NCI-H1930 (cell line): ENCODE results near the gene FAT1.
A peak's percentile ranks its signal among the peaks of the same experiment; 100 is the strongest.

ENCODE experiments used
- DNase-seq, 2 experiments: peaks; one replicate each; lab custom pipeline; 2025; lab: John Stamatoyannopoulos, UW

The FAT1 gene

GRCh38 chr4:186570193-186570996, 153.3 kb downstream of the FAT1 start:
- no peak for DNase-seq

- DNase-seq = no peak
Observed at GRCh38 chr4:186569533-186570192, 154.0 kb downstream of the FAT1 start.

- no peak for DNase-seq
Observed at GRCh38 chr4:186566068-186566467, 157.6 kb downstream of the FAT1 start.

GRCh38 chr4:186563761-186564160, 159.9 kb downstream of the FAT1 start:
- no peak for DNase-seq

GRCh38 chr4:186561748-186562147, 161.9 kb downstream of the FAT1 start:
- no peak for DNase-seq

GRCh38 chr4:186560647-186561046, 163.0 kb downstream of the FAT1 start:
- DNase-seq = no peak

GRCh38 chr4:186557486-186557885, 166.2 kb downstream of the FAT1 start:
- peak in 1 of 2 experiments; percentile 3 for DNase-seq

GRCh38 chr4:186557061-186557460, 166.6 kb downstream of the FAT1 start:
- DNase-seq = no peak

GRCh38 chr4:186554914-186555827, 168.5 kb downstream of the FAT1 start, which contains the start of gene MTNR1A:
Gene MTNR1A, minus strand, starts transcription at chr4:186555567. Its CDS starts 202 bp downstream, at chr4:186555365.
- DNase-seq = peak; percentile 15 to 21

GRCh38 chr4:186554539-186554913, 169.1 kb downstream of the FAT1 start:
- DNase-seq = peak; percentile 1 to 4

- DNase-seq = no peak
Observed at GRCh38 chr4:186553717-186554116, 169.9 kb downstream of the FAT1 start.

- DNase-seq = no peak
Observed at GRCh38 chr4:186551849-186552248, 171.8 kb downstream of the FAT1 start.

GRCh38 chr4:186545436-186545835, 178.2 kb downstream of the FAT1 start:
- DNase-seq = no peak

- DNase-seq = no peak
Observed at GRCh38 chr4:186543206-186543605, 180.4 kb downstream of the FAT1 start.

- DNase-seq = no peak
Observed at GRCh38 chr4:186541801-186542200, 181.9 kb downstream of the FAT1 start.

- no peak for DNase-seq
Observed at GRCh38 chr4:186537843-186538521, 185.7 kb downstream of the FAT1 start.
